MM.1S (cell line): ENCODE data around the gene KCNG2.

Experiments
- DNase-seq: peaks from one replicate; pipeline ENCODE4 v3.0.0-alpha.2; 2015
- H2AFZ ChIP-seq: fragments of 300-600 bp; sonication (generic); 2 replicates; pipeline ENCODE4 v1.6.0; 2016; ENCODE audit warnings: antibody characterized with exemption, low read length
- H3F3A ChIP-seq: fragments of 300-600 bp; sonication (generic); 2 replicates; pipeline ENCODE4 v1.6.1; 2016; ENCODE audit warnings: mild to moderate bottlenecking, antibody characterized with exemption, low read length, moderate library complexity, mixed read lengths; ENCODE audit not compliant: insufficient read depth
- H3K27ac ChIP-seq: fragments of 300-600 bp; sonication (generic); 2 replicates; pipeline ENCODE4 v1.5.1; 2016; ENCODE audit warnings: mild to moderate bottlenecking, low read length
- H3K27me3 ChIP-seq: fragments of 300-600 bp; sonication (generic); replicated peaks from 2 replicates; pipeline ENCODE4 v1.6.0; 2016; ENCODE audit warnings: low read length; ENCODE audit not compliant: insufficient read depth
- H3K36me3 ChIP-seq: fragments of 300-600 bp; sonication (generic); replicated peaks from 2 replicates; pipeline ENCODE4 v1.6.1; 2016; ENCODE audit warnings: mild to moderate bottlenecking, low read length, mixed read lengths; ENCODE audit not compliant: insufficient read depth
- H3K4me1 ChIP-seq: fragments of 300-600 bp; sonication (generic); 2 replicates; pipeline ENCODE4 v1.6.1; 2016; ENCODE audit warnings: low read length, mixed read lengths
- H3K4me2 ChIP-seq: fragments of 300-600 bp; sonication (generic); 2 replicates; pipeline ENCODE4 v1.6.0; 2016; ENCODE audit warnings: low read depth, low read length
- H3K4me3 ChIP-seq: fragments of 300-600 bp; sonication (generic); 2 replicates; pipeline ENCODE4 v1.5.1; 2016; ENCODE audit warnings: low read length, mixed read lengths
- H3K79me2 ChIP-seq: fragments of 300-600 bp; sonication (generic); 2 replicates; pipeline ENCODE4 v1.6.1; 2016; ENCODE audit warnings: mixed run types, low read length, mixed read lengths
- H3K9ac ChIP-seq: fragments of 300-600 bp; sonication (generic); 2 replicates; pipeline ENCODE4 v1.6.1; 2016; ENCODE audit warnings: low read length, mixed read lengths
- H3K9me2 ChIP-seq: fragments of 300-600 bp; sonication (generic); replicated peaks from 2 replicates; pipeline ENCODE4 v1.6.1; 2016; ENCODE audit warnings: mild to moderate bottlenecking, low read length, mixed read lengths; ENCODE audit not compliant: insufficient read depth
- H3K9me3 ChIP-seq: fragments of 300-600 bp; sonication (generic); replicated peaks from 2 replicates; pipeline ENCODE4 v1.6.1; 2016; ENCODE audit warnings: mild to moderate bottlenecking, low read length, mixed read lengths; ENCODE audit not compliant: insufficient read depth
- H4K20me1 ChIP-seq: fragments of 300-600 bp; sonication (generic); 2 replicates; pipeline ENCODE4 v1.6.1; 2016; ENCODE audit warnings: mild to moderate bottlenecking, low read length, moderate library complexity, mixed read lengths; ENCODE audit not compliant: insufficient read depth
- EZH2 ChIP-seq: fragments of 300-600 bp; sonication (generic); optimal IDR thresholded peaks from 2 replicates; pipeline ENCODE3; 2017; ENCODE audit warnings: low read depth, mild to moderate bottlenecking, antibody characterized with exemption, low read length, mixed read lengths
- EZH2phosphoT487 ChIP-seq: fragments of 300-600 bp; sonication (generic); IDR thresholded peaks from 2 replicates; pipeline ENCODE4 v1.6.1; 2018; ENCODE audit warnings: antibody characterized with exemption, low read length
- TF ChIP-seq, protein P1 (sequence below): fragments of 300-600 bp; sonication (generic); IDR thresholded peaks from 2 replicates; pipeline ENCODE4 v1.5.1; 2016; ENCODE audit warnings: antibody characterized with exemption, low read length, mixed read lengths

The KCNG2 gene

DNA sequence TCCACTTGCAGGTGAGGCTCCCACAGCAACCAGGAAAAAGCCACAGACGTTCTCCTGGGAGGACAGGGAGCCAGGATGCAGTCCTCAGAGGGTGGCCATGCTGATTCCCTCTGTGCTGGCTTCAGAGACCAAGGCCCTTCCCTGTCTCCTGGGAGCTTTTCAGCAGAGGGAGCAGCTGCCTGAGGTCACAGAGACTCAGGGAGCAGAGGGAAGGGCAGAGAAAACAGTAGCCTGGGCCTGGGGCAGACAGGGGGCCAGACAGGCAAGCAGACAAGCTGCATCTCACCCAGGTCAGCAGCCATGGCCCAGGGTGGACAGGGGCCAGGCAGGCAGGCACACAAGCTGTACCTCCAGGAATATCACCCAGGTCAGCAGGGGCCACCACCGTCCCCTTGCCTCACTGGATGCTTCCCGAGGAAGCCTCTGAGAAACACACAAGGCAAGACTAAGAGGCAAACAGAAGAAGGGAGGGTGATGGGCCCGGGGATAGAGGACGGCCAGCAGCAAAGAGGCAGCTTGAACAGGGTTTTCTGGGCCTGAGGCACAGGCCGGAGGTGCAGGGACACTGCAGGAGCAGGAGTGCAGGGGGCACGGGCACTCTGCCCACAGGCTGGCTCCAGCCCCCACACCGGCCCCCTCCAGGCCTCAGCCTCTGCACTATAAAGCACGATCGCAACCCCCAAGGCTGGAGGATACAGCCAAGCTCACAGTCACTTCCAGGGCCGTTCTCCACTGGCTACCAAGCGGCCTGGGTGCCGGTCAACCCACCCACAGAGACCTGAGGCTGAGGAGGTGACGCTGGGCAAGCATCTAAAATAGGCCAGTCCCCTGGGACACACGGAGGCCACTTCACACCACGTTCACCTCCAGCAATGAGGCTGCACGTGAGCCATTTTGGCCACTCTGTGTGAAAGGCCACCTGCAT is 147.6 kb downstream of the KCNG2 start:
- Histone ChIP-seq H3K9ac (no peak overlapping the region), H3K4me1 (no peaks in the 10 kb centered on the region), H3K4me2 (no peak overlapping the region), H2AFZ (no peak overlapping the region), H3K27ac (no peak overlapping the region), H3K79me2 (peaks cover 17% of the 10 kb centered on the region; the same call in 1 of the 2 replicates), H3K9me3 (no peaks in the 10 kb centered on the region), H3K27me3 (no peaks in the 10 kb centered on the region), H3F3A (no peaks in the 10 kb centered on the region), H3K9me2 (no peaks in the 10 kb centered on the region), H3K36me3 (no peaks in the 10 kb centered on the region), H4K20me1 (no peaks in the 10 kb centered on the region), H3K4me3 (no peak overlapping the region)
- no peak for DNase-seq
- TF ChIP-seq, protein P1, sequence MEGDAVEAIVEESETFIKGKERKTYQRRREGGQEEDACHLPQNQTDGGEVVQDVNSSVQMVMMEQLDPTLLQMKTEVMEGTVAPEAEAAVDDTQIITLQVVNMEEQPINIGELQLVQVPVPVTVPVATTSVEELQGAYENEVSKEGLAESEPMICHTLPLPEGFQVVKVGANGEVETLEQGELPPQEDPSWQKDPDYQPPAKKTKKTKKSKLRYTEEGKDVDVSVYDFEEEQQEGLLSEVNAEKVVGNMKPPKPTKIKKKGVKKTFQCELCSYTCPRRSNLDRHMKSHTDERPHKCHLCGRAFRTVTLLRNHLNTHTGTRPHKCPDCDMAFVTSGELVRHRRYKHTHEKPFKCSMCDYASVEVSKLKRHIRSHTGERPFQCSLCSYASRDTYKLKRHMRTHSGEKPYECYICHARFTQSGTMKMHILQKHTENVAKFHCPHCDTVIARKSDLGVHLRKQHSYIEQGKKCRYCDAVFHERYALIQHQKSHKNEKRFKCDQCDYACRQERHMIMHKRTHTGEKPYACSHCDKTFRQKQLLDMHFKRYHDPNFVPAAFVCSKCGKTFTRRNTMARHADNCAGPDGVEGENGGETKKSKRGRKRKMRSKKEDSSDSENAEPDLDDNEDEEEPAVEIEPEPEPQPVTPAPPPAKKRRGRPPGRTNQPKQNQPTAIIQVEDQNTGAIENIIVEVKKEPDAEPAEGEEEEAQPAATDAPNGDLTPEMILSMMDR: no peak
- no peak for TF ChIP-seq EZH2phosphoT487
- no peak for TF ChIP-seq EZH2

DNA sequence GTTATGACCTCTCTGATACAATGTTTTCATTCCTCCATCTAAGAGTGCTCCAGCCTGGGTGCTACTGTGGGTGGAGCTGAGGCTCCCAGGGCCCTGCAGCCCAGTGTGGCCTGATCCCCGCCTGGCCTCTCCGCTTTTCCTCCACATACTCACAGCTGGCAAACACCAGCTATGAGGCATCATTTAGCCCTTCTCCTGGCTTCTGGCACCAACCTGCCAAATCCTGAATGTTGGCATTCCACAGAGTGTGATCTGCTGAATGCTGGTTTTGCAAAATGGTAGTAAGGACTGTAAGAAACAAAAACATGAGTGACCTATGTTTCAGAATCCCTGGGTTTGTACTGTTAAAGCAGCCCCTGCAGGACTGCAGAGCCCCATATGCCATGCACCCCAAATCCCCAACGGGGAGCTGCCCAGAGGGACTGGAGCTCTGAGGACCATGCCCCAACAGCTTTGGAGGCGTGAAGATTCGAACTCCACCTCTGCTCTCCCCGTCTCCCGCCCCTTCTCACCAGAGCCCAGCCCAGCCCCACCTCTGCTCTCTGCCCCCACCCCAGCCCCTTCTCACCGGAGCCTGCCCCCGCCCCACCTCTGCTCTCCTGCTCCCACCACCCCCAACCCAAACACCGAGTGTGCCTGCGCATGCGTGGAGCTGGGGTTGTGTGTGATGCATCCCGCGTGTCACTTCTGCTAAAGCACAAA is 149.5 kb downstream of the KCNG2 start:
- H3K27me3 ChIP-seq: no peaks in the 10 kb centered on the region
- H3K4me3 ChIP-seq: no peak overlapping the region
- H3K4me2 ChIP-seq: no peak overlapping the region
- H3F3A ChIP-seq: no peaks in the 10 kb centered on the region
- H3K9me2 ChIP-seq: no peaks in the 10 kb centered on the region
- no peaks in the 10 kb centered on the region for H3K9me3 ChIP-seq
- H2AFZ ChIP-seq: no peak overlapping the region
- H4K20me1 ChIP-seq: no peaks in the 10 kb centered on the region
- no peaks in the 10 kb centered on the region for H3K36me3 ChIP-seq
- H3K27ac ChIP-seq: no peak overlapping the region
- DNase-seq: no peak
- H3K9ac ChIP-seq: no peak overlapping the region
- H3K79me2 ChIP-seq: peaks cover 17% of the 10 kb centered on the region; the same call in 1 of the 2 replicates
- TF ChIP-seq EZH2phosphoT487 (no peak), EZH2 (no peak)
- TF ChIP-seq, protein P1: no peak
- no peaks in the 10 kb centered on the region for H3K4me1 ChIP-seq

DNA sequence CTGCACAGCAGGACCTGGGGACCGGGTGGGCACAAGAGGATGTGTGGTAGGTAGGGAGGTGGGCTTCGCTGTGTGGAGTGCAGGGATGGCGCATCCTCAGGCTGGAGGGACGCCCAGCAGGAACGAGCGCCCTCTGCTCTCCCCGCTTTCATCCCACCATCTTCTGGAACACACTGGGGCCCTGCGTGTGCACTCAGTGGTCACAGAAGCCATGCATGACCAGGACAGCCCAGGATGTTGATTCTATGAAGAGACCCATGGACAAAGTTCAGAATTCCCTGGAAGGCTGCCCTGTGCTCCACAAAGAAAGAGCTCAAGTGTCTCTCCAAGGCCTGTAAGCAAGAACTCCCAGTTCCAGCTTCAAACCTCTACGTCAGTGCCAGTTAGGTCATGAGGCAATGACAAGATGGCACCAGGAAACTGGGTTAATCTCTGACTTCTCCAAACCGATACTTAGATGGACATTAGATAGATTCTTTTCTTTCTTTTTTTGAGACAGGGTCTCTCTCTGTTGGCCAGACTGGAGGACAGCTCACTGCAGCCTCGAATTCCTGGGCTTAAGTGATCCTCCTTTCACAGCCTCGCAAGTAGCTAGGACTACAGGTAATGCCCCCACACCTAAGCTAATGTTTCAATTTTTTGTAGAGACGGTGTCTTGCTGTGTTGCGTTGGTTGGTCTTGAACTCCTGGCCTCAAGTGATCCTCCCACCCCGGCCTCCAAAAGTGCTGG is 150.3 kb downstream of the KCNG2 start:
- Histone ChIP-seq H3K4me1 (no peaks in the 10 kb centered on the region), H3F3A (no peaks in the 10 kb centered on the region), H3K36me3 (no peaks in the 10 kb centered on the region), H3K9ac (no peak overlapping the region), H3K4me3 (no peak overlapping the region), H3K9me3 (no peaks in the 10 kb centered on the region), H3K4me2 (no peak overlapping the region), H3K27me3 (no peaks in the 10 kb centered on the region), H3K9me2 (no peaks in the 10 kb centered on the region), H2AFZ (no peak overlapping the region), H3K27ac (no peak overlapping the region), H3K79me2 (peaks cover 17% of the 10 kb centered on the region; the same call in 1 of the 2 replicates), H4K20me1 (no peaks in the 10 kb centered on the region)
- TF ChIP-seq, protein P1: no peak
- TF ChIP-seq EZH2phosphoT487 (no peak), EZH2 (no peak)
- no peak for DNase-seq
